Neural cell (in vitro differentiated cells): ENCODE measurements around the gene FAM167B.

ENCODE experiments used
- EZH2 ChIP-seq: fragments of 200-600, 300-800 bp; shearing (Covaris generic), sonication (generic); IDR thresholded peaks from 2 replicates; pipeline ENCODE4 v1.6.1; 2014; ENCODE audit warnings: antibody characterized with exemption, low read length, borderline replicate concordance, mild to moderate bottlenecking; ENCODE audit not compliant: insufficient read depth, poor library complexity, severe bottlenecking
- POLR2AphosphoS5 ChIP-seq: IDR thresholded peaks from 2 replicates; pipeline ENCODE4 v1.6.1; 2012
- RAD21 ChIP-seq: fragments of 450-650 bp; conservative IDR thresholded peaks from 2 replicates; pipeline ENCODE4 v1.6.1; 2014; ENCODE audit warnings: antibody characterized with exemption, mild to moderate bottlenecking, moderate library complexity
- TAF1 ChIP-seq: IDR thresholded peaks from 2 replicates; pipeline ENCODE4 v1.6.1; 2012; ENCODE audit warnings: low read depth
- TF ChIP-seq, protein P1 (sequence below): fragments of 450-650 bp; IDR thresholded peaks from 2 replicates; pipeline ENCODE4 v1.5.1; 2014; ENCODE audit warnings: antibody characterized with exemption, mild to moderate bottlenecking, moderate library complexity; ENCODE audit not compliant: poor library complexity, severe bottlenecking

DNA sequence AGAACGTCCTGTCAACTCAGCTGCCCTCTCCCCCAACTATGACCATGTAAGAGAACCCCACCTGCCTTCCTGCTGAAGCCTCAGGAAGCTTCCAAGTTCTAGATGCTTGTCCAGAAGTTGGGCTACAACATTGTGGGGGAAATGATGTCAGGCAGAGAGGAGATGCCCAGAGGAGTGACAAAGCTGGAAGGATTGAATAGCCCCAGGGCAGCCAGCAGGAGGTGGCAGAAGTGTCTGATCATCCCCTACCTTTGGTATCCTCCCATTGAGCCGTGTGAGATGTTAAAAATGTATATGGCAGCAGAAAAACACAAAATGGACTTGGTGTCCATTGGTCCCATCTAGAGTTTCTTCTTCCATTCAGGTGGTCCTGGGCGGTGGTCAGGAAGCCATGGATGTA lies 18.3 kb upstream of the FAM167B start:
- TF ChIP-seq, protein P1, sequence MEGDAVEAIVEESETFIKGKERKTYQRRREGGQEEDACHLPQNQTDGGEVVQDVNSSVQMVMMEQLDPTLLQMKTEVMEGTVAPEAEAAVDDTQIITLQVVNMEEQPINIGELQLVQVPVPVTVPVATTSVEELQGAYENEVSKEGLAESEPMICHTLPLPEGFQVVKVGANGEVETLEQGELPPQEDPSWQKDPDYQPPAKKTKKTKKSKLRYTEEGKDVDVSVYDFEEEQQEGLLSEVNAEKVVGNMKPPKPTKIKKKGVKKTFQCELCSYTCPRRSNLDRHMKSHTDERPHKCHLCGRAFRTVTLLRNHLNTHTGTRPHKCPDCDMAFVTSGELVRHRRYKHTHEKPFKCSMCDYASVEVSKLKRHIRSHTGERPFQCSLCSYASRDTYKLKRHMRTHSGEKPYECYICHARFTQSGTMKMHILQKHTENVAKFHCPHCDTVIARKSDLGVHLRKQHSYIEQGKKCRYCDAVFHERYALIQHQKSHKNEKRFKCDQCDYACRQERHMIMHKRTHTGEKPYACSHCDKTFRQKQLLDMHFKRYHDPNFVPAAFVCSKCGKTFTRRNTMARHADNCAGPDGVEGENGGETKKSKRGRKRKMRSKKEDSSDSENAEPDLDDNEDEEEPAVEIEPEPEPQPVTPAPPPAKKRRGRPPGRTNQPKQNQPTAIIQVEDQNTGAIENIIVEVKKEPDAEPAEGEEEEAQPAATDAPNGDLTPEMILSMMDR: no peak
- TF ChIP-seq EZH2 (no peak), POLR2AphosphoS5 (no peak), TAF1 (no peak), RAD21 (no peak)
